Activated naive CD8-positive, alpha-beta T cell treated with anti-CD3 and anti-CD28 coated beads, Interleukin-2, amount 50 U/mL, for 24 hours (primary cell): ENCODE measurements around the gene LRRC28.

Experiments
- ATAC-seq: fragments of 150-1000 bp; cut with Tn5 transposase; one replicate; pipeline ENCODE4 v1.10.0; 2021
- DNase-seq: peaks from one replicate; pipeline ENCODE4 v3.0.0; 2021
- H3K27ac Mint-ChIP-seq: one replicate; pipeline ENCODE4 v1.8.0; 2021; ENCODE audit warnings: mild to moderate bottlenecking, mixed read lengths
- H3K27me3 Mint-ChIP-seq: one replicate; pipeline ENCODE4 v1.8.0; 2021; ENCODE audit warnings: mixed read lengths
- H3K36me3 Mint-ChIP-seq: one replicate; pipeline ENCODE4 v1.8.0; 2021; ENCODE audit warnings: low read depth, mixed read lengths
- H3K4me1 Mint-ChIP-seq: one replicate; pipeline ENCODE4 v1.8.0; 2021; ENCODE audit warnings: mixed read lengths
- H3K4me3 Mint-ChIP-seq: one replicate; pipeline ENCODE4 v1.8.0; 2021; ENCODE audit warnings: mild to moderate bottlenecking, moderate library complexity, mixed read lengths
- H3K9me3 Mint-ChIP-seq: one replicate; pipeline ENCODE4 v1.8.0; 2021; ENCODE audit warnings: mixed read lengths

The LRRC28 gene

GRCh38 chr15:99333413-99333812 is 82.1 kb downstream of the LRRC28 start:
- peak; percentile 65 for ATAC-seq
- peaks cover 4% of the 10 kb centered on the region for H3K36me3 Mint-ChIP-seq
- no peak overlapping the region for H3K4me3 Mint-ChIP-seq
- H3K4me1 Mint-ChIP-seq: peaks cover 11% of the 10 kb centered on the region
- DNase-seq: no peak
- no peaks in the 10 kb centered on the region for H3K27me3 Mint-ChIP-seq
- H3K27ac Mint-ChIP-seq: no peak overlapping the region
- H3K9me3 Mint-ChIP-seq: no peaks in the 10 kb centered on the region

GRCh38 chr15:99333981-99334380 is 82.7 kb downstream of the LRRC28 start:
- Mint-ChIP-seq H3K9me3 (no peaks in the 10 kb centered on the region), H3K27me3 (no peaks in the 10 kb centered on the region), H3K36me3 (peaks cover 4% of the 10 kb centered on the region), H3K4me1 (peaks cover 10% of the 10 kb centered on the region), H3K4me3 (no peak overlapping the region), H3K27ac (no peak overlapping the region)
- ATAC-seq (no peak), DNase-seq (no peak)

GRCh38 chr15:99335508-99335907 is 84.2 kb downstream of the LRRC28 start:
- H3K36me3 Mint-ChIP-seq: peaks cover 4% of the 10 kb centered on the region
- H3K27ac Mint-ChIP-seq: no peak overlapping the region
- ATAC-seq (no peak), DNase-seq (no peak)
- H3K9me3 Mint-ChIP-seq: no peaks in the 10 kb centered on the region
- no peaks in the 10 kb centered on the region for H3K27me3 Mint-ChIP-seq
- H3K4me1 Mint-ChIP-seq: peaks cover 8% of the 10 kb centered on the region
- no peak overlapping the region for H3K4me3 Mint-ChIP-seq

- Mint-ChIP-seq H3K27ac (no peak overlapping the region), H3K27me3 (no peaks in the 10 kb centered on the region), H3K4me3 (no peak overlapping the region), H3K36me3 (peaks cover 4% of the 10 kb centered on the region), H3K9me3 (no peaks in the 10 kb centered on the region), H3K4me1 (peaks cover 5% of the 10 kb centered on the region)
- DNase-seq: no peak
- ATAC-seq: no peak
Observed at GRCh38 chr15:99336794-99337193, 85.5 kb downstream of the LRRC28 start.

GRCh38 chr15:99340347-99340746 is 89.1 kb downstream of the LRRC28 start:
- Mint-ChIP-seq H3K27me3 (no peaks in the 10 kb centered on the region), H3K9me3 (no peaks in the 10 kb centered on the region)
- ATAC-seq: no peak

GRCh38 chr15:99341786-99342185 is 90.5 kb downstream of the LRRC28 start:
- no peak for ATAC-seq
- Mint-ChIP-seq H3K27ac (no peak overlapping the region), H3K36me3 (no peaks in the 10 kb centered on the region), H3K27me3 (no peaks in the 10 kb centered on the region), H3K4me1 (peaks cover 15% of the 10 kb centered on the region), H3K4me3 (no peak overlapping the region), H3K9me3 (no peaks in the 10 kb centered on the region)
- no peak for DNase-seq

More at GRCh38 chr15:99340347-99340746, 89.1 kb downstream of the LRRC28 start:
- no peak for DNase-seq
- Mint-ChIP-seq H3K27ac (no peak overlapping the region), H3K4me1 (peaks cover 15% of the 10 kb centered on the region), H3K36me3 (no peaks in the 10 kb centered on the region), H3K4me3 (no peak overlapping the region)

GRCh38 chr15:99343208-99343607 is 91.9 kb downstream of the LRRC28 start:
- no peaks in the 10 kb centered on the region for H3K27me3 Mint-ChIP-seq
- H3K4me1 Mint-ChIP-seq: peaks cover 17% of the 10 kb centered on the region
- ATAC-seq (no peak), DNase-seq (no peak)
- no peak overlapping the region for H3K27ac Mint-ChIP-seq
- H3K9me3 Mint-ChIP-seq: no peaks in the 10 kb centered on the region
- peaks cover 2% of the 10 kb centered on the region for H3K36me3 Mint-ChIP-seq
- H3K4me3 Mint-ChIP-seq: no peak overlapping the region

- Mint-ChIP-seq H3K4me3 (no peak overlapping the region), H3K9me3 (no peaks in the 10 kb centered on the region), H3K27me3 (no peaks in the 10 kb centered on the region), H3K4me1 (peaks cover 17% of the 10 kb centered on the region), H3K27ac (peak overlapping the region; percentile 40), H3K36me3 (peaks cover 2% of the 10 kb centered on the region)
- peak; percentile 77 for ATAC-seq
- peak; percentile 45 for DNase-seq
Observed at GRCh38 chr15:99343881-99344551, 92.7 kb downstream of the LRRC28 start.

GRCh38 chr15:99344639-99345038 is 93.4 kb downstream of the LRRC28 start:
- Mint-ChIP-seq H3K27me3 (no peaks in the 10 kb centered on the region), H3K4me1 (peaks cover 17% of the 10 kb centered on the region), H3K36me3 (peaks cover 4% of the 10 kb centered on the region), H3K9me3 (no peaks in the 10 kb centered on the region), H3K4me3 (no peak overlapping the region), H3K27ac (peak overlapping the region; percentile 40)
- ATAC-seq: peak; percentile 60
- DNase-seq: no peak

GRCh38 chr15:99345242-99345641 is 94.0 kb downstream of the LRRC28 start:
- no peak for ATAC-seq
- H3K9me3 Mint-ChIP-seq: no peaks in the 10 kb centered on the region
- no peak for DNase-seq
- peaks cover 4% of the 10 kb centered on the region for H3K36me3 Mint-ChIP-seq
- H3K4me1 Mint-ChIP-seq: peaks cover 17% of the 10 kb centered on the region
- no peak overlapping the region for H3K4me3 Mint-ChIP-seq
- no peak overlapping the region for H3K27ac Mint-ChIP-seq
- H3K27me3 Mint-ChIP-seq: no peaks in the 10 kb centered on the region

- DNase-seq (no peak), ATAC-seq (no peak)
- no peak overlapping the region for H3K27ac Mint-ChIP-seq
Observed at GRCh38 chr15:99345832-99346462, 94.7 kb downstream of the LRRC28 start.

GRCh38 chr15:99347574-99347973 is 96.3 kb downstream of the LRRC28 start:
- Mint-ChIP-seq H3K4me1 (peaks cover 17% of the 10 kb centered on the region), H3K27me3 (no peaks in the 10 kb centered on the region), H3K36me3 (peaks cover 4% of the 10 kb centered on the region), H3K9me3 (no peaks in the 10 kb centered on the region), H3K4me3 (no peak overlapping the region), H3K27ac (no peak overlapping the region)
- no peak for ATAC-seq
- DNase-seq: no peak

More at GRCh38 chr15:99345832-99346462, 94.7 kb downstream of the LRRC28 start:
- Mint-ChIP-seq H3K27me3 (no peaks in the 10 kb centered on the region), H3K4me1 (peaks cover 17% of the 10 kb centered on the region), H3K9me3 (no peaks in the 10 kb centered on the region), H3K4me3 (no peak overlapping the region), H3K36me3 (peaks cover 4% of the 10 kb centered on the region)

GRCh38 chr15:99348412-99348811 is 97.1 kb downstream of the LRRC28 start:
- Mint-ChIP-seq H3K4me1 (peaks cover 17% of the 10 kb centered on the region), H3K27me3 (no peaks in the 10 kb centered on the region), H3K4me3 (no peak overlapping the region), H3K9me3 (no peaks in the 10 kb centered on the region), H3K27ac (no peak overlapping the region), H3K36me3 (peaks cover 8% of the 10 kb centered on the region)
- ATAC-seq: no peak
- no peak for DNase-seq

- H3K27me3 Mint-ChIP-seq: no peaks in the 10 kb centered on the region
- H3K9me3 Mint-ChIP-seq: no peaks in the 10 kb centered on the region
- H3K36me3 Mint-ChIP-seq: peaks cover 8% of the 10 kb centered on the region
- peaks cover 2% of the 10 kb centered on the region for H3K4me1 Mint-ChIP-seq
- no peak overlapping the region for H3K27ac Mint-ChIP-seq
- H3K4me3 Mint-ChIP-seq: no peak overlapping the region
- DNase-seq (no peak), ATAC-seq (no peak)
Observed at GRCh38 chr15:99350408-99350807, 99.1 kb downstream of the LRRC28 start.

- Mint-ChIP-seq H3K27me3 (no peaks in the 10 kb centered on the region), H3K4me1 (peaks cover 10% of the 10 kb centered on the region), H3K36me3 (peaks cover 21% of the 10 kb centered on the region), H3K4me3 (no peak overlapping the region), H3K27ac (no peak overlapping the region), H3K9me3 (no peaks in the 10 kb centered on the region)
- ATAC-seq (no peak), DNase-seq (no peak)
Observed at GRCh38 chr15:99359769-99360168, 108.5 kb downstream of the LRRC28 start.
